ENCODE measurements around the gene UGT2B7.
A peak's percentile ranks its signal among the peaks of the same experiment; 100 is the strongest.

DNA sequence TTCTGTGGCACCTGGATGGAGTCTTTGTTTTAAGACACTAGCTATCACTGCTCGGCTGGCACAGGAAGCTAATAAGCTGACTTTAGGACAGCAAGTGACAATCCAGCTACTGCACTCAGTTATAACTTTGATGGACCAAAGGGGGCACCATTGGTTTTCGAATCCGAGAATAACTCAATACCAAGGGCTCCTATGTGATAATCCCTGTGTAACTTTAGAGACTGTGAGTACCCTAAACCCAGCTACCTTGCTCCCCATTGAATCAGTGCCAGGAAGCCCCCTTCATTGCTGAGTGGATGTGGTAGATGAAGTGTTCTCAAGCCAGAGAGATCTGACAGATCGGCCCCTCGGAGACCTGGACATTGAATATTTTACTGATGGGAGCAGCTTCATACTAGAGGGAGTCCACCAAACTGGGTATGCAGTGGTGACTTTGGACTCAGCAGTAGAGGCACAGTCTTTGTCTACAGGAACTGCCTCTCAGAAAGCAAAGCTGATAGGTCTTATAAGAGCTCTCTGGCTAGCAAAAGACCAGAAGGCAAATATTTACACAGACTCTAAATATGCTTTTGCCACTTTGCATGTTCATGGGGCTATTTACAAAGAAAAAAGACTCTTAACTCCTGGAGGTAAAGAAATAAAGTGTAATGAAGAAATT, 35.5 kb upstream of the UGT2B7 start:
- no peak for TF ChIP-seq POLR2A (IDR thresholded peaks at IDR 0.05)
- TF ChIP-seq, protein P1, sequence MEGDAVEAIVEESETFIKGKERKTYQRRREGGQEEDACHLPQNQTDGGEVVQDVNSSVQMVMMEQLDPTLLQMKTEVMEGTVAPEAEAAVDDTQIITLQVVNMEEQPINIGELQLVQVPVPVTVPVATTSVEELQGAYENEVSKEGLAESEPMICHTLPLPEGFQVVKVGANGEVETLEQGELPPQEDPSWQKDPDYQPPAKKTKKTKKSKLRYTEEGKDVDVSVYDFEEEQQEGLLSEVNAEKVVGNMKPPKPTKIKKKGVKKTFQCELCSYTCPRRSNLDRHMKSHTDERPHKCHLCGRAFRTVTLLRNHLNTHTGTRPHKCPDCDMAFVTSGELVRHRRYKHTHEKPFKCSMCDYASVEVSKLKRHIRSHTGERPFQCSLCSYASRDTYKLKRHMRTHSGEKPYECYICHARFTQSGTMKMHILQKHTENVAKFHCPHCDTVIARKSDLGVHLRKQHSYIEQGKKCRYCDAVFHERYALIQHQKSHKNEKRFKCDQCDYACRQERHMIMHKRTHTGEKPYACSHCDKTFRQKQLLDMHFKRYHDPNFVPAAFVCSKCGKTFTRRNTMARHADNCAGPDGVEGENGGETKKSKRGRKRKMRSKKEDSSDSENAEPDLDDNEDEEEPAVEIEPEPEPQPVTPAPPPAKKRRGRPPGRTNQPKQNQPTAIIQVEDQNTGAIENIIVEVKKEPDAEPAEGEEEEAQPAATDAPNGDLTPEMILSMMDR (IDR thresholded peaks at IDR 0.05) = peak in 1 of 7 experiments; percentile 15
